GM19324 (cell line): Measurements from ENCODE around the gene ACACB.
"Not testable (repeated sequence)": the region's sequence is repeated elsewhere in the genome, so short reads cannot be mapped to it uniquely, and the experiment has no call there.

ENCODE experiments used
- ATAC-seq: cut with Tn5 transposase; IDR thresholded peaks from one replicate; pipeline ENCODE4 v1.9.1; 2021; ENCODE audit warnings: mild to moderate bottlenecking, moderate library complexity; ENCODE audit not compliant: unreplicated experiment, low FRiP score

ACACB gene

DNA sequence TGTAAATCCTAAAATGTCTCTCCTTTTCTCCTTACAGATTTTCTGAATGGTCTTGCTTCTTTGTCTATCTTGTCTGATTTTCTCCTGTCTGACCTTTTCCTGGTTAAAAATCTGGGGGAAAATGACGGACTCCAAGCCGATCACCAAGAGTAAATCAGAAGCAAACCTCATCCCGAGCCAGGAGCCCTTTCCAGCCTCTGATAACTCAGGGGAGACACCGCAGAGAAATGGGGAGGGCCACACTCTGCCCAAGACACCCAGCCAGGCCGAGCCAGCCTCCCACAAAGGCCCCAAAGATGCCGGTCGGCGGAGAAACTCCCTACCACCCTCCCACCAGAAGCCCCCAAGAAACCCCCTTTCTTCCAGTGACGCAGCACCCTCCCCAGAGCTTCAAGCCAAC, 23.0 kb downstream of the ACACB start:
- ATAC-seq = no peak

DNA sequence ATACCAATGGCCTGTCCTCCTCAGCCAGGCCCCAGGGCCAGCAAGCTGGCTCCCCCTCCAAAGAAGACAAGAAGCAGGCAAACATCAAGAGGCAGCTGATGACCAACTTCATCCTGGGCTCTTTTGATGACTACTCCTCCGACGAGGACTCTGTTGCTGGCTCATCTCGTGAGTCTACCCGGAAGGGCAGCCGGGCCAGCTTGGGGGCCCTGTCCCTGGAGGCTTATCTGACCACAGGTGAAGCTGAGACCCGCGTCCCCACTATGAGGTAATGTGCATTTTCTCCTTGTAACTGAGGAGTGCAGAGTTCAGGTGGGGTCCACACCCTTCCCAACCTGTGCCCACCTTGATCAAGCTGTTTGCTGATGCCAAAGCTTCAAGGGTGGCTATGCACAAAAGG, 23.4 kb downstream of the ACACB start:
- ATAC-seq = no peak

DNA sequence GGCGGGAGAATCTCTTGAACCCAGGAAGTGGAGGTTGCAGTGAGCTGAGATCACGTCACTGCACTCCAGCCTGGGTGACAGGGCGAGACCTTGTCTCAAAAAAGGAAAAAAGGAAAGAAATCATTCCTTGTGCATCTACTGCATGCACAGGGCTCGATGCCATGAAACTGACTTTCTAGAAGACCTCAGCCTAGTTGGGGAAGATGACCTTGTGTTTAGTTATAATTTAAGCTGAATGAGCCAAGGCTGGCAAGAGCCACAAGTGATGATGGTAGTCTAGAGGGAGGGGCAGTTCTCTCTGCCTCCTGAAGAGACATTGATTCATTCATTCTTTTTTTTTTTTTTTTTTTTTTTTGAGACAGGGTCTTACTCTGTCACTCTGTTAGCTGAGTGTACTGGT, 24.2 kb downstream of the ACACB start:
- ATAC-seq = no peak

DNA sequence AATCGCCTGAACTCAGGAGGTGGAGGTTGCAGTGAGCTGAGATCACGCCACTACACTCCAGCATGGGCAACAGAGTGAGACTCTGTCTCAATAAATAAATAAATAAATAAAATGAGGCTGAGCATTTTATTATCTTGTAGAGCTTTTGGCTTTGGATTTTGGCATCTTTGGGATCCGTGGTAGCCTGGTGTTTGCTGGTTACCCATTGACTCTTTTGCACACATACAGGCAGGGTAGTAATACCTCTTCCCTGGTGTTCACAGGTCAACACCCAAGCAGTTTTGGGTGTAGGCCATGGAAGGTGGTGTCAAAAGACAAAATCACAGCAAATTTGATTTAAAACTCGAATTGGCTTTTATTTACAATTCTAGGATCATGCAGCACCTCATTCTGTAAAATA, 27.8 kb downstream of the ACACB start:
- no peak for ATAC-seq

DNA sequence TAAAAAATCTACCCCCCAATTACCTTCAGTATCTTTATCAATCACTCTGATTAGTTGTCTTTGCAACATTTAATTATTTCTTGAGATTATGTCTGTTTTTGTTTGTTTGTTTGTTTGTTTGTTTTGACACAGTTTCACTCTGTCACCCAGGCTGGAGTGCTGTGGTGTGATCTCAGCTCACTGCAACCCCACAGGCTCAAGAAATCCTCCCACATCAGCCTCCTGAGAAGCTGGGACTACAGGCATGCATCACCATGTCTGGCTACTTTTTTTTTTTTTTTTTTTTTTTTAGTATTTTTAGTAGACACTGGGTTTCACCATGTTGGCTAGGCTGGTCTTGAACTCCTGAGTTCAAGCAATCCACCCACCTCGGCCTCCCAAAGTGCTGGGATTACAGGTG, 30.7 kb downstream of the ACACB start:
- not testable (repeated sequence) for ATAC-seq

DNA sequence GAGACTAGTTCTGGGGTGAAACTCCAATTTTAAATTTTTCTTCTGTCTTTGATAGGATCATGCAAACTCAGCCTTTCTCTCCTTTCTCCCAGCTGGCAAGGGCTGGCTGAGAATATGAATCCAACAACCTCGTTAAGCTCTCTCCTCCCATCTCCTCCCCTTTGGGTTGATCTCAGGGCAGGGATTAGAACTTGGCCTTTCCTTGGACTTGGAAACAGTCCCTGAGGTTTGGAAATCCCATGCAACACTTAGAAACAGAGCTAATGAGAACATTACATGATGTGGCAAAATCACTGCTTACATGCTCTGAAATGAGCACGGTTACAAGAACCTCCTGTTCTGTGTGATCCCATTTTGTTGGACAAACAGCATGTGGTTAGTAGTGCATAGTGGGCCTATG, 31.6 kb downstream of the ACACB start:
- ATAC-seq = no peak

DNA sequence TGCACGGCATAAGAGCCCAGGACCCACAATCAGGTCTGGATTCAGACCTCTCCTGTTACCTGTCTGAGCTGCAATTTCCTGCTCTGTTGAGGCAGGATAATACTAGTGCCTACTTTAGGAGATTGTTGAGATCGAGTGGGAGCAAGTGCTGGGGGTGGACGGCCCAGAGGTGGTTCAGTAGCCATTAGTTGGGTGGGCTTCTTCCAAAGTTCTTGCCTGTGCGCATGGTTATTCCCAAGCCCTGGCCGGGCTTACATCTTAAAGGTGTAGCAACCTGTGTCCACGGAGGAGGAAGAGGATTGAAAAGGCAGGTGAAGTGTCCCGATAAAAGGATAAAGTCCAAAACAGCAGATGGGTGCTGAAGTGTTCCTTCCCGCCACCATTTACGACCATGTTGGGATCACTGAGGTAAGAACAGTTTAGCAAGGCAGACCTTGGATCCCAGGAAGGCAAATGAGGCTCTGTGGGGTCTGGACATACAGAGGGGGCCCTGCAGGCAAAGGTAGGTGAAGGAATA, 33.8 kb downstream of the ACACB start:
- ATAC-seq = no peak

DNA sequence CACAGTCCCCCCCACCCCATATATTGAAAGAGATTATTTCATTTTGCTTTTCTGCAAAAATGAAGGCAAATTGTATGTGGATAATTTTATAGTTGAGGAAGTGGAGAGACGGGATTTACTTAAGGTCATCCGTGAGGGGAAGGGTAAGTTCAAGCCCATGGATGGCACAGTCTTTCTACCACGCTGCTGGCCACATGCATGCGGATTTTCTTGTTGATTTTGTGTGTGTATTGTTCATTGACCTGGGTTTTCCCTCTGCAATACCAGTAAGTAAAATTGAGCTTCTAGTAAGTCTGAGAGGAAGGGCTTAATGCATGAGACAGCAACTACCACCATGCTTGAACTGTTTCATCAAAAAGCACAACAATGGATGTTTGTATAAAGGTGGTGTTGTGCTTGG, 35.1 kb downstream of the ACACB start:
- ATAC-seq = no peak

DNA sequence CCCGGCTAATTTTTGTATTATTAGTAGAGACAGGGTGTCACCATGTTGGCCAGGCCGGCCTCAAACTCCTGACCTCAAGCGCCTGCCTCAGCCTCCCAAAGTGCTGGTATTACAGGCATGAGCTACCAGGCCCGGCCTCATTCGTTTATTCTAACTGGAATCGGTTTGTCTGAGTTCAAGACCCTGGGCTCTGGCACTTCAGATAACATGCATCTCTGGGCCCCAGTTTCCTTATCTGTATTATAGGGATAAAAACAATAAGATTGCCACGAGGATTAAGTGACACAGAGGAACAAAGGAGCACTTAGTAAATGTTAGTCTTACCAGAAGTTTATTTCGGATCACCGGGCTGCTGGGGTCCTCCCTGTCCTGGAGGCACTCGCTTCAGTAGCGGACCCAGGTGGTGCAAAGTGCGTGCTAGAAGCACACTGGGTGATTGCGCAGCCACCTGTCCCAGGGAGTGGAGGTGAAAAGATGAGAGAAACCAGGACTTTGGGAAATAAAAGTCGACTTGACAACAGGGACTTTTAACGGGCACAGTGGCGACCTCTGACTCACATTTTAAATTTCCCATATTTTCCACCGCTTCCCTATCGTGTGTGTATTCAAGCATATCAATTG, 37.5 kb downstream of the ACACB start:
- ATAC-seq = no peak

DNA sequence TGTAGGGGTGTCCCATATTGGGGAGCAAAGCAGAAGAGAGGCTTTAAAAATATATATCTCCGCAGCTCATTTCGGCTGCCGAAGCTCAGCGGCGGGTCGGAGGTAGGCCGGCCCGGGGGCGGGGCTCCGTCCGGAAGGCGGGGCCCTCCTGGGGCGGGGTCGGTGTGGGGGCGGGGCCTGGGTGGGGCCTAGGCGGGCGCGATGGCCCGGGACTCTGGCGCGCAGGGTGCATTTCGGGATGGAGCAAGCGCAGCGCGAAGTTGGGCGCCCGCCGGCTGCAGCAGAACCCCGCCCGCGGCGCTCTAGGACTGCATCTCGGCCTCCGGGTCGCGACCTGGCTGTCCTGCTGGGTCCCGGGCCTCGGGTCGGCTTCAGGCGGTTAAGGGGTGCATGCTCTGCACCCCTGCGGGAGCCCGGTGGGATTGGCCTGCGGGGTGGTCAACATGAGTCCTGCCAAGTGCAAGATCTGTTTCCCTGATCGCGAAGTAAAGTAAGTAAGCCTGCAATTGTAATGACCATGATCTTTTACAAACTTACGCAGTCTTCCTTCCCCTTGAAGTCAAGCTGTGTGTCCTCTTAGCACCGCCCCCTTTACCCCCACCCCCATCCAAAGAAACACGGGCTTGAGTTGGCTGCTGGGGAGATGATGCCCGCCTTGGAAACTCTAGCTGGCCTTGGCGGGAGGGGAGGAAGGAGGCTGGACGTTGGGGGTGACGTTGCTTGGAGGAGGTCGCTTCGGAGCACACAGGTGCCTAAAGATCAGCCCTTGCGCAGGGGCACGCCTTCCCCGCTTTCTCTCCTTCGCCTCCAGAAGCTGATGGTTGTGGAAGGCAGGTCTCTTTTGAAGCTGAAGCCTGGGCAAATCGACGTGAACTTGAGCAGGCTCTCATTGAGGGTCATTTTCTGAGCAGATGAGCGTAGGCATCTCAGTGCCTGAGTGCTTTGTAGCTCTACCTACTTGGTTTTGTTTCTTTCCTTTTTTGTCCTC, 38.4 kb downstream of the ACACB start:
- no peak for ATAC-seq

DNA sequence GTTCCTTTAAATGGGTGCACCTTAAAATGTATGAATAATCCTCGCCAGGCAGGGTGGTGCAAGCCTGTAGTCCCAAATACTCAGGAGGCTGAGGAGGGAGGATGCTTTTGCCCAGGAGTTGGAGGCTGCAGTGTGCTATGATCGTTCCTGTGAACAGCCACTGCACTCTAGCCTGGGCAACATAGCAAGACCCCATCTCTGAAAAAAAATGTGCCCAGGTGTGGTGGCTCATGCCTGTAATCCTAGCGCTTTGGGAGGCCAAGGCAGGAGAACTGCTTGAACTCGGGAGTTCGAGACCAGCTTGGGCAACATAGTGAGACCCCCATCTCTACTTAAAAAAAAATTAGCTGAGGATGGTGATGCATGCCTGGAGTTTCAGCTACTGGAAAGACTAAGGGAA, 39.6 kb downstream of the ACACB start:
- ATAC-seq = no peak

DNA sequence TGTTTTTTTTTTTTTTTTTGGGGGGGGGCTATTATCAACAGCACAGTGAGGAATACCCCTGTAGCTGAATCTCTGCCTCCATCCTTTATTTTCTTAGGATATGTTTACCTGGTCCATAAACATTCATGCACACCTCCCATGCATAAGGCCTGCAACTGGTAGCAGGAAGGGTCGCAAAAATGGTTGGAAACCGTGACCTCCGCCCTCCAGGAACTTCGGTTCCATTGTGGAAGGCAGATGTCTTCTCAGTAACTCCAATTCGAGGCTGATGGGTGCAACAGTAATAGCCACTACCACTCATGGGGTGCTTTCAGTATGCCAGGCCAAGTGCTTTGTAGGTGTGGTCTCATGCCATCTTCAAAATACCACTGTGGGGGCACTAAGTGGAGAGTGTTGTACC, 40.2 kb downstream of the ACACB start:
- no peak for ATAC-seq

DNA sequence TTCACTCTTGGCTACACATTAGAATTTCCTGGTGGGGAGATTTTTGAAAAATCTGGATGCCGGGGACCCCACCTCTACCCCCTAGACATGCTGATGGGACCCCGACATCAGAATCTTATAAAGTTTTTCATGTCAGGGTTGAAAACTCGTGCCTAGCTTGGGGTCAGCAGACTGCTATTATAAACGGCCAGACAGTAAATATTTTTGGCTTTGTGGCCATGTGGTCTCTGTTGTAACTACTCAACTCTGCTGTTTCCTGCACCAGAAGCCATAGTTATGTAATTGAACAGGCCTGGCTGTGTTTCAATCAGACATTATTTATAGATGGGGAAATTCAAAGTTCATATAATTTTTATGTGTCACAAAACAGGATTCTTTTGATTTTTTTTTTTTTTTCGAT, 41.6 kb downstream of the ACACB start:
- ATAC-seq = no peak

DNA sequence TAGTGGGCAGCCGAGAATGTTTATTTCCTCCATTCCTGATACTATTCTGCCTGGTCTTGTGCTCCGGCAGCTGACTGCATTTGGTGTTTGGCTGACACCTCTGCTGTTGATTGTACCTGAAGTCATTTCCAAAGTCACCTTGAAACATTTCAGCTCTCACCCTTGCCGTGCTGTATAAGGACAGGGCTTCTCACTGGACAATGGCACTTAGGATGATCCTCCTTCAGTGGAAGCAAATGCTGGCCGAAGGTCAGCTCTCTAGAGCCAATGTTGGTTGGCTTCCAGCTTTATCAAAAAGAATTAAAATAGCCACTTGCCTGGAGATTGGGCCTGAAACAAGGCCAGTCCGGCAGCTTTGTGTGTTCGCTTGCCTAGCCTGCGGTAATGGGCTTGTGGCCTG, 44.0 kb downstream of the ACACB start:
- no peak for ATAC-seq

DNA sequence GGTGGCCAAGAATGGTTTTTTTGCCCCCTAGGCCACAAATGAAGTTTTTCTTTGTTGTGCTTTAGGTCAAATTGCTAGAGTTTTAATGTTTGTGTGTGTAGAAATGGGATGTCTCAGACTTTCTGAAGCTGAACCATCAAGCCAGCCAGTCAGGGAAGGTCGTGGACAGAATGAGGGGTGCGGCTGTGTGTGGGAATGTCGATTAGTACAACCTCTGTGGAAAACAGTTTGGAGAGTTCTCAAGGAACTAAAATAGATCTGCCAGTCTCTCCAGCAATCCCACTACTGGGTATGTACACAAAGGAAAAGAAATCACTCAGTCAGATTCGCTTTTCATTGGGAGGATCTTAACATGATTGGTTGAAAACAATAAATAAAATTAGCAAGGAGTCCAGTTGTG, 44.5 kb downstream of the ACACB start:
- no peak for ATAC-seq

DNA sequence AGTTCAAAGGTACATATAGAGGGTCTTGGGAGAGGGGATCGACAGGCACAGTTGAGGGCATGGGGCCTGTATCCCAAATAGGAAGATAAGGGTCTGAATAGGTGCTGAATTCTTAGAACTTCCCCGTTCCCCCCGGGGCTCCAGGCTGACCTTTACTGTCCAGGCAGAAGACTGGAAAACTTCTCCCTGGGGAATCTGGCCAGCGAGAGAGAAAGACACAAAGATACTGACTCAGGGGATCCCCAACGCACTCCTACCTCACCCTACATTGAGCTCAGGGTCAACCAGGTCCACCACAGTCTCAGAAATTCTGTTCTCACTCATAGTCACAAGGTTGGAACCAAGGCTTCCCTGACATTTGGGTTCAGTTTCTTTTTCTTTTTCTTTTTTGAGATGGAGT, 46.2 kb downstream of the ACACB start:
- ATAC-seq = no peak

DNA sequence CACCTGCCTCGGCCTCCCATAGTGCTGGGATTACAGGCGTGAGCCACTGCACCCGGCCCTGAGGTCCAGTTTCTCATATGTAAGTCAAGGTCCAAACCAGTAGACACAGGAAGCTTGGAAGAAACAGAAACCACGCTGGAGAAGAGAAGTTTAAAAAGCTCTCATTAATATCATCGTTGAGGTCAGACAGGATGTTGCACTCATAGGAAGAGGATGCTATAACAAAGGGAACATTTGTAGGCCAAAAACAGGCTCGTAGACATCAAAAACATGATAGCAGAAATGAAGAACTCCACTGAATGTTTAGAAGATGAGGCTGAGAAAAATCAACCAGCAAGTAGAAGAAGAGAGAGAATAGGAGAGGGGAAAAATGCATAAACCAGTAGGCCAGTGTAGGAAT, 46.8 kb downstream of the ACACB start:
- ATAC-seq = no peak

DNA sequence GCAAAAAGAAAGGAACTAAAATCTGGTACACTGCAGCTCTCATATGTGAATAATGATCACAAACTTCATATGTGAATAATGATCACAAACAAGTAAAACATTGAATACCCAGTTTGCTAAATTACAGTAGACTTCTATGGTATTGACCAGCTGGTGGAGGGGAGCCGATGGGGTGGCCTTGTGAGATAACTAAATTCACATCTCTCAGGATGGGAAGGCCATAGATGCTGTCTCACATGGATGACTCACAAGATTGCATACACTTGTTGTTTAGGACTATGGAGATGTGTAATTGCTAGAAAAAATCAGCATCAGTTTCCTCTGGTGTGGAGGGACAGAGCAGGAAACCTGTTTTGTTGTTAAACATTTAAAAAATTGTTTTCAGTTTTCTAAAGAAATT, 49.2 kb downstream of the ACACB start:
- ATAC-seq = no peak

DNA sequence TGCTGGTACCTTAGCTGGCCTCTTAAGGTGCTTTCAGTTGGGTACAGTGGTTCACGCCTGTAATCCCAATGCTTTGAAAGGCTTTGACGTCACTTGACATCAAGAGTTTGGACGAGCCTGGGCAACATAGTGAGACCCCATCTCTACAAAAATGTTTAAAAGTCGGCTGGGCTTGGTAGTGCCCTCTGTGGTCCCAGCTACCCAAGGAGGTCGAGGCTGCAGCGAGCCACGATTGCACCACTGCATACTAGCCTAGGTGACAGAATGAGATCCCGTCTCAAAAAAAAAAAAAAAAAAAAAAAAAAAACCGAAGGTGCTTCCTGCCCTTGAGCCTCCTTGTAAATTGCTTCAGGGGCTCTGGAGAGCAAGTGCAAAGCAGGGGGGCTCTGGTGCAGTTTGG, 50.0 kb downstream of the ACACB start:
- no peak for ATAC-seq

DNA sequence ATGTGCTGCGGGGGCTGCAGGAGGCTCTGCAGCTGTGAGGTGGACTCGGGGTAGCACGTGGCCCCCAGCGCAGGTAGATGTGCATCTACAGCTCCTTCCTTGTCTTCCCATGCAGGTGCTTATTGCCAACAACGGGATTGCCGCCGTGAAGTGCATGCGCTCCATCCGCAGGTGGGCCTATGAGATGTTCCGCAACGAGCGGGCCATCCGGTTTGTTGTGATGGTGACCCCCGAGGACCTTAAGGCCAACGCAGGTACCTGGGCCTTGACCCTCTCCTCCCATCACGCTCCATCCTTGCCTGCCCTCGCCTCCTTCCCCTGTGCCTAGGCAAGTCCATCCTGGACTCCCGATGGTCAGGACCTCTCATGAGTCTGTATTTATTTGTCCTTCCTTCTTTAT, 51.4 kb downstream of the ACACB start:
- ATAC-seq = no peak

DNA sequence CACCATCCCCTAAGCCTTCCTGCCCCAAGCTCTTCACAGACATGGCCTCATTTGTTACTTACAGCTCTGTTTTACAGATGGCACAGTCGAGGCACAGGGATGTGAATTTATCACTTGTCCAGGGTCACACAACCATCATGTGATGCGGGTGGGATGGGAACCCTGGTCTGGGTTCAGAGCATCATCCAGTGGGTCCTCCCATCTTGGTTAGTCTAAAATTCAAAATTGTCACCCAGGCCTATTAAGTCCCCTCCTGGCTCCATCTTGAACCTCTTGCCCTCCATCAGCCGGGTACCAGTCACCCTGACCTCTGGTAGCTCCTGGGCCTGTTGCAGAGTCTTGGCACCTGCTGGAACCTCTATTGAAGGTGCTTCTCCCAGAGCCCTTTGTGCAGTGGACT, 52.9 kb downstream of the ACACB start:
- ATAC-seq = no peak

DNA sequence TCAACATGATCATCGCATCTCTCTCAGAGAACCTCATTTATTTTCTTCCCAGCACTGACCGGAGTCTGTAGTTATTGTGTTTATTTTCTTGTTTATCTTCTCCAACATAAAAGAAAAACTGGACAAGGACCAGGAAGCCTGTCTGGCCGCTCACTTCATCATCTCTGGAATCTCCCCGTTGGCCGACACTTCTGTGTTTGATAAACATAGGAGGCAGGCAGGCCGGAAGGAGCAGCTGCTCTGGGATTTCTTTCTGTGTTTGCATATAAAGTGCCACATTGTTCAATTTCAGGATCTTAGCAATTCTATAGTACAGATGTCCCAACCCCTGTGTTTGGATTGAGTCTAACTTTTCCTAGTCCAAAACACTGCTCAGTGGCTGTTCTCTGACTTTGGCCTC, 53.3 kb downstream of the ACACB start:
- ATAC-seq = no peak
